GM10847 (cell line): ENCODE data around the gene SLCO2A1.

Experiments used
- POLR2A ChIP-seq: IDR thresholded peaks from 2 replicates; pipeline ENCODE4 v1.6.1; 2011; ENCODE audit not compliant: insufficient read length; ENCODE audit errors: extremely low read depth

SLCO2A1 gene

DNA sequence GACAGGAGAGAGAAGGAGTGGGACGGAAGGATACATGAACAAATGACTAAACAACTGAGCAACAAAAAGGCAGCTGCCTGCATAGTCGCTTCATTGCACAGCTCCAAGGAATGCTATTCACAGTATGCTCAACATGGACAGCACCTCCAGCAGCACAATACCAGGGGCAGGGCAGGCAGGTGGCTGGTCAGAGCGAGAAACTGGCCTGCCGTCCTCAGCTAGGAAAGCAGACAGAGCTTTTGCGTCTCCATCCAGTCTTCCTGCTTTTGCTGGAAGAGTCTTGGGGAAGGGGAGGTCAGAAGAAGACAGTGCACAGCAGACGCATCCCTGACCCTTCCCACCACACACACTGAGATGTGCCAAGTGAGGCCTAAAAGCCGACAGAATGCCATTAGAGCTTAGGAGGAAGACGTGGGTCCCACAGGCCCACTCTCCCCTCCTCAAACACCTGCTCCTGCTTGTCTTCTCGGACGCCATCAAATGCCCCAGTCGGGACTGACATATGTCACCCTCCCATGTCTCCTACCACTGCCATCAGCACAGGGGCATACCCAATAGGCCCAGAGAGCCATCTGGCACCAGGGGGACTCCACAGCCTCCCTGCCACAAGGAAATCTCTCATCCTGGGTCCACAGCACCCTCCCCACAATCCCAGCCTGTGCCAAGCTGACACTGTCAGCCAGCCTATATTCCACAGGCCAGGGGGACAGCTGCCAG is 137.9 kb downstream of the SLCO2A1 start:
- no peak for TF ChIP-seq POLR2A

DNA sequence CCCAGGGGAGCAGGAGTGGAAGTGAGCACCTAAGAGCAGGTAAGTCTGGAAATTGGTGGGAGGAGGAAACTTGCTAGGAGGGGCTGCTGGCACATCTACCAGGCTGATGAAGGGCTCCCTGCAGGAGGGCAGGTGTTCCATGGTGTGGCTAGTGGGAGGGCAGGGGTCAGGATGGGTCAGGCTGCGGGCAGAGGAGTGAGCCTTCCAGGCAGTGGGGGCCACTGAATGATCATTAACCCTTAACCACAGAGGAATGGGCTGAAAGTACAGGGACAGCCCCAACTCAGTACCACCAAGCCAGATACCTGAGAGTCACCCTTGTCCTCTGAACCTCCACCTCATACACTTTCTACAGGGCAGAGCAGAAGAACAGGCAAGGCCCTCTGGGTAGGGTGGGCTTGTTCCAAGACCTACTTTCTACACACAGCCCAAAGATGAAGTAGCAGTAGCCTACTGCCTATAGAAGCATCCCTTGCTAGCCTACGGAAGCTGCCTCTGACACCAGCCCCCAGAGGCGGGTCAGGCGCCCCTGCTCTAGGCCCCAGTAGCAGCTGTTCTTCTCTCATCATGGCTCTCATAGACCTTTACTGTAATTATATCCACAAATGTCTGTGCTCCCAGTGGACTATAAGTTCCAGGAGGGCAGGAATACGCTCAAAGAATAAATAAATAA is 138.6 kb downstream of the SLCO2A1 start:
- TF ChIP-seq POLR2A = no peak

DNA sequence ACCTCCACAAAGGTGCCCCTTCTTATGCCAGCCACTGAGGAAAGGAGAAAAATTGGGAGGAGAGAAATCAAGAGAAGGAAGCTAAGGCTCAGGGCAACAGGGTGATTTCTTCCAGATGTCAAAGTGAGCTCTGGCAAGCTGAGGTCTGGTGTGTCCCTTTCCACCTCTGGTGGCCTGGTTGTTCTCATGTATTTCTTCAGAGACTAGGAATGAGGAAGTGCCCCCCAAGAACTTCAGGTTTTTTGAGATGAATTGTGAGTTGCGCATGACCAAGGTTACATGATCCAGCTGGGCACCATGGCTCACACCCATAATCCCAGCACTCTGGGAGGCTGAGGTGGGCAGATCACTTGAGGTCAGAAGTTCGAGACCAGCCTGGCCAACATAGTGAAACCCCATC is 139.7 kb downstream of the SLCO2A1 start:
- TF ChIP-seq POLR2A = no peak

DNA sequence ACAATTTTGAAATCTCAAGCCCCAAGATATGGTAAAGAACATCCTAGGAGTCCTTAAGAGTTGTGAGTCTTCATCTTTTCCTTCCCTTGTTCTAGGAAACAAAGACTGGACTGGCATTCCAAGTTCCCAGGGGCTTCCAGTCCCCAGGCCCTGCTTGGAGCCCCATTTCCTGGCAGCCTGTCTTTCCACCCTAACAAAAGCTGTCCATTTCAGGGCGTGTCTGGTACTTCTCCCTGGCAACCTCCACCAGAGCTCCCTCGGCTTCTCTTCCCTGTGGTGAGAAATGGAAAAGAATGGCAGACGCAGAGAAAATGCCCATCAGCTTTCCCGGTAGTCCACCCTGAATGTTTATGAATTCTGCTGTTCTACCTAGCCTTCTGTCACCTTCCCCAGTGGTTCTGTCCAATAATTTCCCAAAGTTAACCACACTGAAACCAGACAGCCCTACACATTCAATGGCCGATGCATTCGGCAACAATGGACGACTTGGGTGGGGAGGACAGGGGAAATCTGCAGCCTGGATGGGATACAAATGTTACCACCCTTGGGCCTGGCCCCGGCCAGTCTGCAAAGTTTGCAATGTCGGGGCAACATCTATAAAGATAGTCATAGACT is 140.9 kb downstream of the SLCO2A1 start:
- TF ChIP-seq POLR2A = no peak

DNA sequence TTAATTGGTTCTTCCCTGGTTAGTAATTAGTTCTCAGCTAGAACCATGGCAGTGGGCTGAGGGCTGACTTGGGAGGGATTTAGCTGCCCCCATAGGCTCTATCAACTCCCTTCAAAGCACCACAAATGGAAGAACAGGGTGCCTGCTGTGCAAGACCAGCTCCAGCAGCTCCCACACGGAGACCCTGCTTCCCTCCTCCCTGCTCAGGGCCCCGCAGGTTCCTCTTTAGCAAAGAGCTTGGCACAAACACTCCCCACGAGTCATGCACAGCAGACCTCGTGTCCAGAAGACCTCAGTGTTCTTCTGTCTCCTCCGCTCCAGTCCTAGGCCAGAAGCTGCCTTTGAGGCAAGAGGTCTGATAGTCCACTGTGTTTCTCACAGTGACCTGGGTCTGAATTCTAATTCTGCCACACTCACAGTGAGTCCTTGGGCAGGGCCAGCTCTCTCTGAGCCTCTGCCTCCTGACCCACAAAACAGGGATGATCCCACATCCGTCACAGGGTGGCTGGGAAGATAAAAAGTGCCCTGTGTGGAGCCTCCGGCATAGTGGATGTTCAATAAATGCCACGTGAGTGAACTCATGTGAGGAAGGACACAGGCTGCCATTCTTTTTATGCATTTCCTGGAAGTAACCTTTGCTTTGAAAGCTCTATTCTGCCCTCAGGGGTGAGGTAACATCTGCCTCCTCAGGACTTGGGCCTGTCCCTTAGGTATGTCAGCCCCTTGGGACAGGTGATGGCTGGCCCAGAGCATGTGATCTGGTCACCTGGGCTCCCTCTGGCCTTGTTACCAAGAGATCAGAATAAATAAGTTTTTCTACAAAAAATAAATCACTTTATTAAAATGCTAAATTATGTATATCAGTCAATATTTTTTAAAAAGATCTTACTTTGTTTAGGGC is 141.7 kb downstream of the SLCO2A1 start:
- TF ChIP-seq POLR2A = no peak

DNA sequence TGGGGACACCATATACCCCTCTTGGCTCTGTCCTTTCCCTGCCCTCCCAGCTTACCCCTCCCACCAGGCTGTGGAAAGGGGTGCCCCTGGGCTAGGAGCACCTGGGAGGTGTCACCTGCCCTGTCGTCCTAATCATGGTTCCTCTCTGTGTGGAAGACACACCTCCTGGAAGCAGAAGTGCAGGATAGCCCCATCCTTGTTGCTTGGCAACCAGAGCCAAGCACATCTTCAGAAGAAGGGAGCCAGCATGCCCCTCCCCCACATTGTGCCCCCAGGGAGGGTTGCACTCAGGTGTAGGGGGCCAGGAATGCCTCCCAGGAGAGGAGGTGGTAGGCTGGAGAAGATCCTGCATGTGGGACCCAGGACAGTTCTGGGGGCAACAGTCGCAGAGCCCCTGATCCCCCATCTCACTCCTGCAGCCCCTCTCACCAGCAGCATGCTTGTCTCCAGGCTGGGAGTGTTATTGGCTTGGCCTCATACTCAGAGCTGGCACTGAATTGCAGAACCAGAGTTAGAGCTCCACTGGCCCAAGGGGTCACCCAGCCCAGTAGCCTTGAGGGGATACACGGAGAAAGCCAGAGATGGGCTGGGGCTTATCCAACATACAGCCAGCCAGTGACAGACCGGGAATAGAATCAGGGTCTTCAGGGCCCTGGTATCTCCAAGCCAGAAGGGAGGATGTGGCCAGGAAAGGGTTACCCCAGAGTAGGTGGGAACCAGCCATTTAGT is 142.5 kb downstream of the SLCO2A1 start:
- no peak for TF ChIP-seq POLR2A

DNA sequence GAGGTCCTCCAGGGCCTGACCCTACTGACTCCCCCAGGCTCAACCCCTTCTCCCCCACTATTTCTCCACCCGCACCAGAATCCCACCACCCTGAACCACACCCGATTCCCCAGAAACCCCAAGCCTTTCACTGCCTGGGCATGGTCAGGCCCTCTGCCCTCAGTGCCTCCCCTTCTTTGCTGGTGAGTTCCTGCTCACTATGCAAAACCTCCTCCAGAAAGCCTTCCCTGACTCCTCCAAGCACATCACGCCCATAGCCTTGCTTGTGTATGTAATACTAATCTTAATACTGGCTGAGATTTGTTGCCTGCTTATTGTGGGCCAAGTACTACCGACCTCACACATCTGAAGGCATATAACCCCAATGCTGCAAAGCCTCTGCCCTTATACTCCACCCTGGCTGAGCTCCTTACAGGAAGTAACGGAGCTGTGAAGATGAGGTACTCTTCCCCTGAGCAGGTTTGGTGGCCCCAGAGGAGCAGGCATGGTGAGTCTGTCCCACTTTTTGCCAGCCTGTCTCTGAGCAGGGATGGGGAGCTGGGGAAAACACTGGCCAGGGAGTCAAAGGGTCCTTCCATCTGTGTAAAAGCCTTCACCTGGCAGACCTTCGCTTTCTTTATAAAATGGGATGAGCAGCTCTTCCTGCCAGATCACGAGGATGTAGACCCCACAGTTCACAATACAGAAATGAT is 143.5 kb downstream of the SLCO2A1 start:
- no peak for TF ChIP-seq POLR2A

DNA sequence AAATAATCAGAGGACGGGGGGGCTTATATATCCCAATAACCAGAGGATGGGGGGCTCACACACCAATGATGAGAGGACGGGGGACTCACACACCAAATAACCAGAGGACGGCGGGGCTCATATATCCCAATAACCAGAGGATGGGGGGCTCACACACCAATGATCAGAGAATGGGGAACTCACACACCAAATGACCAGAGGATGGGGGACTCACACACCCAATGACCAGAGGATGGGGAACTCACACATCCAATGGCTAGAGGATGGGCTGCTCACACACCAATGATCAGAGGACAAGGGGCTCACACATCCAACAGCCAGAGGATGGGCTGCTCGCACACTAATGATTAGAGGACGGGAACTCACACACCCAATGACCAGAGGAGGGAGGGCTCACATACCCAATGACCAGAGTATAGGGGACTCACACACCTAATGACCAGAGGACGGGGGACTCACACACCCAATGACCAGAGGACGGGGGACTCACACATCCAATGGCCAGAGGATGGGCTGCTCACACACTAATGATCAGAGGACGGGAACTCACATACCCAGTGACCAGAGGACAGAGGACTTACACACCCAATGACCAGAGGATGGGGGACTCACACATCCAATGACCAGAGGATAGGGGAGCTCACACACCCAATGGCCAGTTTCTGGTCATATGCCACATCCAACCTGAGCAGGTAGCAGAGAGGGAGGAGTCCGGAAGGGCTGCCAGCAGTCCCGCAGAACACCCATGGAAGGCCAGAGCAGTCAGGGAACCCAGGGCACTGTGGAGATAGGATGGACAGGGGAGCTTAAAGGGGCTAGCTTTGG is 144.6 kb downstream of the SLCO2A1 start:
- TF ChIP-seq POLR2A = no peak

DNA sequence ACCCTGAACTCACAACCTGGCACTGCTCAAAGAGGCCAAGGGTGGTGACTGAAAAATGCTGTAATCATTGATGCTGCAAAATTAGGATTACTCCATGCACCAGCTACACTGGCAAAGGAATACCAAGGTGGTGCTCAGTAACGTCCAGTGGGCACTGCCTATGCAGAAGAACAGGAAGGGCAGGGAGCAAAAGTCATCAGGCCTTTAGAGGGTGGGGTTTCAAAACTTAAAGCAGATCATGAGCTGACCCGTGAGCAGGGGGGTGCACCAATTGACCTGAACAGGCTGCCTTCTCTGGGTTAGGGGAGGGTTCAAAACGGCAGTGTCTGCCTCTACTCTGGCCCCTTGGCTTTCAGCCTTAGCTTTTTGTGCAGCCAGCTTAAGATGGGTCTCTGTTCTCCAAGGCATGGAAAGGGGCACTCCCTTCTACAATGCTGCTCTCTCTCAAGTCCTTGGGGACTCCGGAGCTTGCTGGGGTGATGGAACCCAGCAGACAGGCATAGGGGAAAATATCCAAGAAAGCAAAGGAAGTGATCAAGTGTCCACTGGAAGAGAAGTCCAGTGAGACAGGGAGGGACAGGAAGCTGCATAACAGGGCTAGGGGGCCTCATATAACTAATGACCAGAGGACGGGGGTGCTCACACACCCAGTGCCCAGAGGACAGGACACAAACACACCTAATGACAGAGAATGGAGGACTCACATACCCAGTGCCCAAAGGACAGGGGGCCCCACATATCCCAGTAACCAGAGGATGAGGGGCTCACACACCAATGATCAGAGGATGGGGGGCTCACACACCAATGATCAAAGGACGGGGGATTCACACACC is 145.5 kb downstream of the SLCO2A1 start:
- no peak for TF ChIP-seq POLR2A

DNA sequence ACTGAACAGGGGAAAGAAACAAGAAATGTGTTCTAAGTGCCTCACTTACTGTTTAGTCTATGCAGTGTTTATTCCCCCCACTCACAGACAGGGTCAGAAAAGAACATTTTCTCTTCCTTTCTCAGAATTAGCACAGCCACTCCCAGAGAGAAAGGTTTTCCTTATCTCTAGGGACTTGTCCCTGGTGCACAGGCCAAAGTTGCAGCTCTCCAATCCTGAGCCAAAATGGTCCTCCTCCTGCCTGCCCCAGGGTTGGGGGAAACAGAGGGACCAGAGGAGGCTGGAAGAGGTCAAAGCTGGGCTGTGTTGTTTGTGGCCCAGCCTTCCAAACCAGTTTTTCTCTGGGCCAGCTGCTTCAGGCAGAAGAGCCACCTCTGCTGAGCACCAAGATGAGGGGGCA is 146.1 kb downstream of the SLCO2A1 start:
- TF ChIP-seq POLR2A = no peak

DNA sequence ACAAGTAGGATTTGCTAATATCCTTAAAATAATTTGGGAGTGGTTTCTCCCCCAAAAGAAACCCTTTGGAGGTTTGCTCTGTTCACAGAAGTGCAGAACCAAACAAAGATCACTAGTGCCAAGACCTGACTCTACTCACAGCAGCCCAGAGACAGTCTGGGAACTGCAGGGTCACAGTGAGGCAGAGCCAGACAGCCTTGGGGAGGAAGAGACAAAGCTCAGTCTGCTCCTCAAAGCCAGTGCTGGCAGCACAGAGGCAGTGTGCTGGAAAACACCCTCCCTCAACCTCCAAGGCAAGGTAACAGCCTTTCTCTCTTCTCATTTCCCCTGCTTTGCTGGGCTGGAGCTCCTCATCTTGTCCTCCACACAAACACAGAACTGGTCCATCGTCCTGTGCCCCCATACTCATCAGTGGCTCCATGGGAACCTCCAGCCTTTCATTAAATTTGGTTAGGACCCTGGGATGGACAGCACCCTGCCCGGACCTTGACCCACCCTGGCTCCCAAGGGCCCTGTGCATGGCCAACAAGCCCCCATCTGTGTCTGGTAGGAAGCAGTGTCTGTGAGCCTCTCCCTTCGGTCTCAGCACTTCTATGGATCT is 146.6 kb downstream of the SLCO2A1 start:
- no peak for TF ChIP-seq POLR2A
